Measurements from ENCODE around the gene PDCD11.
"Not testable (repeated sequence)": the region's sequence is repeated elsewhere in the genome, so short reads cannot be mapped to it uniquely, and the experiment has no call there.

The PDCD11 gene

DNA sequence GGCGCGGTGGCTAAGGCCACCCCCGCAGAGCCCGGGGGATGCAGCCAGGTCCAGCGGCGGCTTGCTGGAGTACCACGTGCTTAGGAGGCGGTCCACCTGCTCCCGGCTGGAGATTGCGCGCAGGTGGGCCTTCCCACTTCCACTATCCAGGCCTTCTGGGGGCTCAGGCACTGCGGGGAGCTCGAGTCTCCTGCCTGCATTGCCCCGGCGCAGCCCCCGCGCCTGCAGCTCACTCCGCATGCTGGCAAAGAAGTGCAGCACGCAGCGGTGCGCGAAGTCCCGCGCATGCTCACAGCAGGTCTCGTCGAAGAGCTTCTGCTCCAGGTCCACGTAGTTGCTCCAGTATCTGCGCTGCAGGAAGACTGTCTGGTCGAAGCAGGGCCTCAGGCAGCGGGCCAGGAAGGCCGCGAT, 76.8 kb downstream of the PDCD11 start:
- DNase-seq: no peak

DNA sequence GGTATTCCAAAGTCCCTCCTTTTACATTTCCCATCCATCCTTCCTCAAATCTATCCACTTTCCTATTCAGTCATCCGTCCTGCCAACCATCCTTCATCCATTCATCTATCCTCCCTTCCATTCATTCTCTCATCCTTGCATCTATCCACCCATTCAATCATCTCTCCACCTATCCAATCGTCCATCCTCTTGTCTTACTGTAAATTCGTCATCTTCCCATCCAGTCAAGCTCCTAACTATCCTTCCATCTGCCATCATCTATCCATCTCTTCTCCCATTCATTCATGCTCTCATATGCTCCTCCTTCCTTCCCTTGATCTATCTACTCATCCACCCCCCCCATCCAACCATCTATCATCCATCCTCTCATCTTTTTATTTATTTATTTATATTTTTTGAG, 77.7 kb downstream of the PDCD11 start:
- DNase-seq: no peak

DNA sequence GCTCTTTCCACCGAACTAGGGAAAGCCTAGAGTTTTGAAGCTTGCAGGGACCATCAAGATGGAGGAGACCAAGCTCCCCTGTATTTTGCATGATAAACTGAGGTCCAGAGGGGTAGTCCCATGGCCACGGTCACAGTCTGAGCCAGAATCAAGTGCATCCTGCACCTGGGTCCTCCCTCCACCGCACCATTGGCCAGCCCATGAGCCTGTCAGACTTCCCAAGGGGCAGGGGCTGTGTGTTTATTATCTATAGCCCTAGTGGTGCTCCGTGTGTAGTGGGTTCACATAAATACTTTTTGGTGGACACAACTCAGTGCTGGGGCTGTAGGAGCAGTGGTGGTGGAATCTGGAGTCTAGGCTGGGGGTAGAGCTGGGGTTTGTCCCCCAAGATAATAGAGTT, 79.0 kb downstream of the PDCD11 start:
- no peak for DNase-seq

DNA sequence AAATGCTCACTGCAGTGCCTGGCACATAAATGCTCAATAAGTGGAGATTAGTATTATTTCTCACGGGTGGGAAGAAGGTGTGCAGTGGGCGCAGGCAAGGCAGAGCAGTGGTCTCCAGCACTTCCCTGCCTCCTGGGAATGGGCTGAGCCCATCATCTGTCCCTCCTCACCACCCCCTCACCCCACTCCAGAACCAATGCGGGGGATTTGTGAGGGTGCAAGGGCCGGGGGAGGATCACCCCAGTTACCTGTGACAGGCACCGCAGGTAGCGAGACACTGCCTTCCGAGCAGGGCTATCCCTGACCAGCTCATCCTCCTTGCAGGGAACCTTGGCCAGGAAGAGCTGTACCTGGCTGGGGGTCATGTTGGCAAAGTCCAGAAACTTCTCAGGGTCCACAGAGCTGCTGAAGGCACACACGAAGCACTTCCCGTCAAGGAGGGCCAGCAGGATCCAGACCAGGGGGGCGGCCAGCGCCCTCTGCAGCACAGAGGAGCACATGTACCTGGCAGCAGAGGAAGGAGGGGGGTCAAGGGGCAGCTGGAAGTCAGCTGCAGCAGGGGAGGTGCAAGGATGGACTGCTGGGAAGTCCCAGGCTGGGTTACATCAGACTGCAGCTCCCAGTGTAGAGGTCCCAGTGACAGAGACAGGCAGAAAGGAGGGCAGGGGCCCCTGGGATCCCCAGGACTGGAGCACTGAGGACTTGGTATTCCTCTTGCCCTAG, 79.8 kb downstream of the PDCD11 start:
- DNase-seq: no peak

DNA sequence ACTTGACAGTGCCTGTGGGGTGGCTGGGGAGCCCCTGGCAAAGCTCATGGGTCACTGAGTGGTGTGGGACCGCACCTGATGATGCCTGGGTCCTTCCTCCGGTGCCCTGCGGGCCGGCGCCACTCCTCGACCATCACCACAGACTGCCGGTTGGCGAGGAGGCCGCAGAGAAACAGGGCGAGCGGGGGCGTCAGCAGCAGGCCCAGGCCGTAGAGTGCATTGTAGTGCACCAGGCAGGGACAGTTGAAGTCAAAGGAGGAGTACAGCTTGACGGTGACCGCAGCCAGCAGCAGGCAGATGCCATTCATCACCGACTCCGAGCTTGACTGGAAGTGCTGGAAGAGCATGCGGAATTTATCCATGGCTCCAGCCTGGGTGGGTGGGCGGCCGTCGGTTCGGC, 82.2 kb downstream of the PDCD11 start:
- no peak for DNase-seq

DNA sequence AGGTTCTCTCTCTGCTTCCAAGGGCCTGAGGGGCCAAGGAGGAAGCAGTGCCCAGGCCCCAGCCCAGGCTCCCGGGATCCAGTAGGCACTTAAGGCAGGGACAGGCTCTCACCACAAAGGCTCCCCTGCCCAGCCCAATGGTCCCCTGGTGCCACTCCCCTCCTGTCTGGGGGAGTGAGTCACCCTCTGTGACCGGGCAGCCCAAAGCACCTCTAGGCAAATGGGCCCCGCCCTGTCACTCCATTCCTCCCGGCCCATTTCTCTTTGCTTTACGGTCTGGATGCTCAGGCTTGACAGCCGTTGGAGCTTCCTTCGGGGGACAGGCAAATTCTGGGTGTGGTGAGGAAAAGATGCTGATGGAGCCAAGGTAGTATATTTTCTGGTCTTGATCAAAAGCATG, 82.7 kb downstream of the PDCD11 start, which contains the start of gene CALHM3:
Gene CALHM3 (minus strand): TSS at position 106 of the 400 bp plus-strand sequence. CDS start 208 bp downstream, outside the sequence.
- no peak for DNase-seq

DNA sequence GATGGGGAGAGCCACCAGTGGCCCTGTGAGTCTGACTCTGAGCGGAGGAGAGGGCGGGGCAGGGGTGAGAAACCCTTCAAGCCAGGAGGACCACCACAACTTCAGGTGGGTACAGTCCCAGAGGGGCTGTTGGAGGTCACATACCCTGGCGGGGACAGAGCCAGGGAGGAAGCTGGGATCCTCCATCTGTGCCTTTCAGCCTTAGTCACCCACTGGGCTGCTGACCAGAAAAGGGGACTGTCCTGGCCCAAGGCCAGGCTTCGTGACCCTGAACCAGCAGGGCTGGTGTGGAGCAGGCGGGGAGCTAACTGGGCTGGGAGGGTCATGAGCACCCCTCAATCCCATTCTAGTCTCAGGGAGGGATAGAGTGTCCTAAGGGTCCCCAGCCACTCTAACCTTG, 84.1 kb downstream of the PDCD11 start:
- DNase-seq: peak in 1 of 14 donors; percentile 33

DNA sequence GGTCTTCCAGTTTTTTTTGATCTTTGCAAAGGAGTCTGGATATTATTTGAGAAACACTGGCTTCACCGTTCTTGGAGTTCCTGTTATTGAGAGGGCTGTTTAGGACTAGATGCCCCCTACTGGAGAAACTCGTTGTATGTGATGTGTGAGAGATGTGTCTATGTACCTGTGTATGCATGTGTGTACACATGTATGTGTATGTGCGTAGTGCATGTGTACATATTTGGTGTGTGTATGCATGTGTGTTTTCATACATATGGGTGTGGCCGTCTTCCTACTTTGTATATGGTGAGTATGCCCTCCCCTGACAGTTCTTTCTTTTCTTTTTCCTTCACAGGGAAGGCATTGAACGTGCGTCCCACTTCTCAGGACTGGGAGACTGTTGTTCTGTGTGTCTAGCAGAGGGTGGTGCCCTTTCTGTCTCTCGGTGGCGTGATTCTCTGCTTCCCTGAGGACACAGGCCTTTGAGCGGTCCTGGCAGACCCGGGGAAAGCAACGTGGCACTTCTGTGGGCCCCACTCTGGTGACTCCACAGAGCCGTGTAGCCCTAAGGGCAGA, 85.6 kb downstream of the PDCD11 start:
- no peak for DNase-seq

DNA sequence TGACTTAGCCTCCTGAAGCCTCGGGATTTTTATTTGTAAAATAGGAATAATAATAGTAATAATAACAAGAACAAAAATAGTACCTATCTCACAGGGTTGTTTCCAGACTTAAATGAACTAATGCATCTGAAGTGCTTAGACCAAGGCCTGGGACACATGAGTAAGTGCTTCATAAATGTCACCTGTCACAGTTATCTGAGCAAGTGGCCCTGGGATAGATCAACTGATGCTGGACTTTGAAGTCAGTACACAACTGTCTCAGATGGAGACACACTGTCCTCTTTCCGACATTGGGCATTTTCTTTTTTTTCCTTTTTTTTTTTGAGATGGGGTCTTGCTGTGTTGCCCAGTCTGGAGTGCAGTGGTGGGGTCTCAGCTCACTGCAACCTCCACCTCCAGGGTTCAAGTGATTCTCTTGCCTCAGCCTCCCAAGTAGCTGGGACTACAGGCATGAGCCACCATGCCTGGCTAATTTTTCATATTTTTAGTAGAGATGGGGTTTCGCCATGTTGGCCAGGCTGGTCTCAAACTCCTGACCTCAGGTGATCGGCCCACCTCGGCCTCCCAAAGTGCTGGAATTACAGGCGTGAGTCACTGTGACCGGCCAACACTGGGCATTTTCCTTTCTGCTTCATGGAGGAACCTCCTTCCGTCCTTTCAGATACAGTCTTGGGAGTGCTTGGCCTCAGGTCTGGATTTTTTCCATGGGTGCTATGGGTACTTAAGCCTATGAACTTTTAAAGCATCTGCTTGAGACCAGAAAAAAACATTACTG, 90.4 kb downstream of the PDCD11 start:
- DNase-seq: not testable (repeated sequence)

DNA sequence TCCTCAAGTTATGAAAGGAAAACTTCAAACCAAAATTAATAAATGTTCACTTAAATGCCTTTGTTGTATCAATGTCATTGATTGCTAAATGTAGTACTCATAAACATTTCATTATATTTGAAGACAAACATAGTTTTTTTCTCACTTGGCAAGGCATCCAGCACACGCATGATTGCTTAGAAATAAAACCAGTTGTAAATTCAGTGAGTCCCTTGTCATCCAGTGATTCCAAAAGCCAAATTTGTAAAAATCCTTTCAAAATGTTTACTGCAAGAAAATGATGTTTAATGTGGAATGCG, 90.9 kb downstream of the PDCD11 start:
- no peak for DNase-seq

DNA sequence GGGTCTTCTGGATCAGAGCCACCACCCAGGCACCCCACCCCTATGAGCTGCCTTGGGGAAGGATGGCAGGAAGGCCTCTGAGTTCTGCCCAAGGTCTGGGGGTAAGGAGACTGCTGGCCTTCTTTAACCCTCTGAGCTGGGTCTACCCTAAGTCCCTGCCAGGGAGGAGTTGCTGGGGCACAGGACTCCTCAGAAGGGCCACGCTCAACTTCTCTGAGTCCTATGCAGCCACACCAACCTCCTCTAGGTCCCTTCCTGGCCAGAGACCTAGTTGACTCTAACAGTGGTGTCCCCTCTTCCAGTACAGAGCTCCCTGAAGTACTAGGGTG, 94.5 kb downstream of the PDCD11 start:
- no peak for DNase-seq

DNA sequence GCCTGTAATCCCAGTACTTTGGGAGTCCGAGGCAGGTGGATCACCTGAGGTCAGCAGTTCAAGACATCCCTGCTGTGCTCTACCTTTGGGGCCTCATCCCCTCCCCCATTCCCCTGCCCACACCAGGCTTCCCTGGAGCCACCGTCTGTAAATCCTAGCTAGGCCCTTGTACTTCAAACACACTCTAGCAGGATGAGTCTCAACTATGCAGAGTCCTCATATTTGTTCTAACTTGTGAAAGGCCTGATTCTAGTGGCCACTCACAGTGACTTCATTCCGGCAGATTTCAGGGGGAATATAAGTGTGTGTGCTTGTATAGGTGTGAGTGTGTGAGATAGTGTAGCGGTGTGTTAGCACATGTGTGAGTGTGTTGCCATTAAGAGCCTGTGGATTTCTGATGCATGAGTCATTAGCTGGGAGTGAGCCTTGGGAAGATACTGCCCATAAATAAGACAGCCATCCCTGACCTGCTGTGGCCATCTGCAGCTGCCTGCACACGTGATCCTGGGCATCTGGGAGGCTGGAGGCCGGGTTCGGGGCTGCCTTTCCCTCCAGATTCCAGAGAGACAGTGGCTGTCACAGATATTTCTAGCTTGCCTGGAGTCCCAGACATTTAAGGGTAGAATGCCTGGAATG, 95.4 kb downstream of the PDCD11 start:
- no peak for DNase-seq

DNA sequence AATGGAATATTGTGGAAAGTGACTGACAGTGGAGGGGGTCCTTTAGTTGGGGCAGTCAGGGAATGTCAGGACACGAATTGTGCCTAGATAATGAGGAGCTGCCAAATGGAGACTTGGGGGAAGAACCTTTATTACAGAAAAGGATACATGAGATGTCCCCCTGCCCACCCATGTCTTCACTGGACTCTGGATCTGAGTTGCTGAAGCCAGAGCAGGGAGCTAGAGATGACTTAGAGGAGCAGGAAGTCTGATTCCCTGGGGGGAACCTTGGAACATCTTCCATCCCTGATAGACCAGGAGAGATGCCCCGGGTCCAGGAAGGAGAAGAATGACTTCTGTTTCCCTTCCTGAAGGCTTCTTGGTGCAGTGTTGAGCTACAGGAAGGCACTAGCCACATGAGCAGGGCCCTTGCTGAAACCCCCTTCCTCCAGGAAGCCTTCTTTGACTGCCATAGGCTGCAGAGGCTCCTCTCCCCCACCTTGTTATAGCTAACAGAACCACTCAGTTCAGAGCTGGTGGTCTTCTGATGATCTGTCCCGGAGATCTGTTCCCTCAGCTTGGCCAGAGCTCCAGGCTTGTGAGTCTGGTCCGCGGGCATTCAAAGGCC, 96.3 kb downstream of the PDCD11 start:
- DNase-seq: no peak

DNA sequence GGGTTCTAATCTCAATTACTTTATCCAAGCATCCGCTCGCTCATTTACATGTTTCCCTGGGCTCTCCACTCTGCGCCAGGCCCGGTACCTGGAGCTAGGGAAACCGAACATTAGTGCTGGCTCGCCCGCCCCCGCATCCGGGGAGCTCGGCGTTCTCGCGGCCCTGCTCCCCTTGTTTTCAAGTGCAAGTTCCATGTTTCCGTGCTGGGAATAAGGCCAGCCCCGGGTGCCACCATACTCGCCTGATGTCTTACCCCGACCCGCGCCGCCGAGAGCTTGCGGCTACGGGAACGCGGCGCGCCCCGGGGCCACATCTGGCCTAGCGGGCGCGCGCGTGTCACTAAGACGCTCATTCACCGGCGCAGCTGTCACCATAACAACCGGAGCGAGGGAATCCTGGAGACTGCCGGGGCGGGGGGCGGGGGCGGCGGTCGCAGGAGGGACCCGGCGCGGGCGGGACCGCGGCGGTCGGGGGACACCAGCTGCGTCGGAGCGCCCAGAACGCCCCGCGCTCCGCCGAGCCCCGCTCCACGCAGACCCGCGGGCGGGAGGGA, 97.0 kb downstream of the PDCD11 start, which contains the start of gene NEURL1:
Gene NEURL1 (plus strand): TSS at position 344 of the 554 bp plus-strand sequence. CDS start 683 bp downstream, outside the sequence.
- peak in 1 of 14 donors; percentile 60 for DNase-seq

DNA sequence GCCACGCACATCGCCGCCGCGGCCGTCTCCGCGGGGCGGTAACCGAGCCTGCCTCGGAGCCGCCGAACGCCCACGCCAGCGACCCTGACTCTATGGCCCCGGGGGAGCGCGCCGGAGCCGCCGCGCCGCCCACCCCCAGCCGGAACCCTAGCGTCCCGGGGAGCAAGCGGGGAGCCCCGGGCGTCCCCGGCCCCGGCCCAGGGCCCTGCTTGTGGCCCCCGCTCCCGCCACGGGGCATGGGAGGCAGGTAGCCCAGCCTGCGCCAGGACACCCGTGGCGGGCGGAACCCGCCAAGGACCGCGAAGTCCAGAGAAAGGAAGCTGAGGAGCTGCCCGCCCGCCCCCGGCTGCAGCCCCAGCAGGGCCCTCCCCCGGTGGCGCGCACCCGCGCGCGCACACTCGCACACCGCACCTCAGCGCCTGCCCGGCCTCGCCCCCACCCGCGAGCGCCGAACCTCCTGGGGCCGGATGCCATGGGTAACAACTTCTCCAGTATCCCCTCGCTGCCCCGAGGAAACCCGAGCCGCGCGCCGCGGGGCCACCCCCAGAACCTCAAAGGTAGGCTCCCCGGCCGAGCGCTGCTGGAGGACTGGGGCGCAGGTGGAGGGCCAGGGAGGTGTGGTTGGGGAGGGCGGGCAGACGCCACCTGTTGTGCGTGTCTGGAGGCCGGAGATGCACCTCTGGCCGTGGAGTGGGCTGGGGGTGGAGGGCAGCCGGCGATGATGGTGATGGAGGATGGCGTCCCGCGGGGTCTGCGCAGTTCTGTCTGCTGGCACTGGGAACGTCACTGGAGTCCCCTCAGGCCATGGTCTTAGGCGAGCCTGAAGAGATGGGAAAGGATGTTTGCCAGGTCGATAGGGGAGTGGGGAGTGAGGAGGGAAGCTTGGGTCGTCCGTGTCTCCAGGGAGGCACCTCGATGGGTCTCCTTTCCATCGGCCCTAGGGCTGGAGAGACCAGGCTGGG, 97.8 kb downstream of the PDCD11 start:
- peak in 1 of 14 donors; percentile 66 for DNase-seq

DNA sequence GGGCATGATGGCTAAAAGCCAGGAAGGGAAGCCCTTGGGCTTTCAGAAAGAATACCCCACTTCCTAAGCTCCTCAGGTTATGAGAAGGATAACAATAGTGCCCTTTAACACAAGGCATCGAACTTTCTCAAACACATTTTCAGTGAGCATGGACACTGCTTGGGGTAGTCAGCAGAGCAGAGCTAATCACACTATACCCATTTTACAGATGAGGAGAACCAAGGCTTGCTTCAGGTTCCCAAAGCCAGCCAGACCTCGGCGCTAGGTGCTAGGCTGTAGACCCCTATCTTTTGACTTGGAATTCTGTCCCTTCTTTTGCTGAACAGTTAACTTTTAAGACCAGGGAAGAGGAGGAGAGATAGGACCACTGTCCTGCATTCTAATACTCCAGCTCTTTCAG, 98.9 kb downstream of the PDCD11 start:
- no peak for DNase-seq
